Heart right ventricle (tissue), 16 donors: Measurements from ENCODE around the gene HECTD3. TPM values are rescaled to one million over a fixed set of nuclear protein-coding genes. Genes with fewer than 3 reads are reported as not detected.

Experiments
- ATAC-seq, 8 donors: fragments of 200-7000 bp; cut with Tn5 transposase; one replicate each; pipeline ENCODE4 v1.9.1; 2020; ENCODE audit warnings: mild to moderate bottlenecking in 8 of 8, moderate library complexity in 8 of 8, moderate number of reproducible peaks in 1 of 8
- DNase-seq, 2 donors: peaks; one replicate each; pipeline ENCODE4 v3.0.0-alpha.2; 2020
- H3K27ac ChIP-seq, 10 donors: fragments of 200-600 bp; sonication (generic) in 2 of 10; one replicate each; pipeline versions ENCODE4 v1.5.0 to v1.8.0; 2020 to 2022; ENCODE audit warnings: mild to moderate bottlenecking in 3 of 10
- H3K27me3 ChIP-seq, 7 donors: fragments of 200-600 bp; one replicate each; pipeline ENCODE4 v1.8.0; 2021 to 2022; ENCODE audit warnings: mild to moderate bottlenecking in 2 of 7
- H3K36me3 ChIP-seq, 9 donors: fragments of 200-600 bp; sonication (generic) in 1 of 9; one replicate each; pipeline versions ENCODE4 v1.5.0 to v1.8.0; 2020 to 2022; ENCODE audit warnings: mild to moderate bottlenecking in 2 of 9
- H3K4me1 ChIP-seq, 9 donors: fragments of 200-600 bp; sonication (generic) in 1 of 9; one replicate each; pipeline versions ENCODE4 v1.5.0 to v1.8.0; 2020 to 2022; ENCODE audit warnings: mild to moderate bottlenecking in 4 of 9
- H3K4me3 ChIP-seq, 10 donors: fragments of 200-600 bp; sonication (generic) in 2 of 10; one replicate each; pipeline versions ENCODE4 v1.5.0 to v1.8.0; 2020 to 2022; ENCODE audit warnings: mild to moderate bottlenecking in 7 of 10, moderate library complexity in 2 of 10
- H3K9me3 ChIP-seq, 11 donors: fragments of 200-600 bp in 10 of 11; sonication (generic) in 2 of 11; one replicate each; pipeline versions ENCODE4 v1.5.0 to v1.8.0; 2013 to 2022; ENCODE audit warnings: mild to moderate bottlenecking in 2 of 11, control low read depth in 1 of 11, moderate library complexity in 1 of 11
- CTCF ChIP-seq, 9 donors: fragments of 200-600 bp; sonication (generic) in 2 of 9; IDR thresholded peaks; one replicate each; pipeline versions ENCODE4 v1.5.0 to v1.8.0; 2021 to 2022; ENCODE audit warnings: antibody characterized with exemption in 9 of 9, mild to moderate bottlenecking in 5 of 9, moderate library complexity in 1 of 9
- WGBS, 2 donors: extraction: QIAGEN DNeasy Blood & Tissue Kit; methylation state at CpG; one replicate each; pipeline ENCODE4 v1.1.7; 2013; ENCODE audit warnings: inconsistent platforms in 1 of 2; 5-methylcytosine and 5-hydroxymethylcytosine counted together
- intact Hi-C, 10 donors: fragments of 100-400 bp; cut with DNase I; formaldehyde crosslinking; loops; one replicate each; pipeline versions ENCODE4 v1.11.1 to v1.14.2; 2022
- polyA plus RNA-seq, 2 donors: library from polyadenylated mRNA; stranded (reverse); fragments of 200-250 nt; gene quantifications; one replicate each; pipeline ENCODE4 v1.2.3, GENCODE V29; 2013
- total RNA-seq, 10 donors: library from RNA; stranded (reverse); fragmentation: NEBNext Ultra II Directional in 3 of 10; extraction: Animal tissue kit (Norgen Biotek cat#: 25700) in 3 of 10; gene quantifications; one replicate each; pipeline versions ENCODE4 v1.2.1 to v1.2.4, GENCODE V29; 2021 to 2023
- donor health status: Arrhythmogenic right ventricular cardiomyopathy.
- donor health status: ischemic (EF 13 %, LVEDD 7.1; RV severe dilation, severe dysfunction).
- donor health status: healthy with polysubstance abuse.
- donor health status: DM: no; HTN: yes; CAD: no.
- donor health status: DM: no; HTN: no; CAD: no.
- donor health status: ischemic (EF 25% LVEDD 6.9; RV normal size, moderate dysfunction).
- donor health status: ischemic (EF 25% LVEDD 5.7; RV mildly dilated, moderate dysfunction).
- donor health status: healthy.
- donor health status: DM: yes; HTN: yes; CAD: no.
- donor health status: Ischemic cardiomyopathy.
- donor health status: ischemic (EF 35%, LVEDD 5.7; RV mildly dilated, moderate dysfunction).
- donor health status: nonischemic (EF 11% LVEDD 7.7; RV severe dilation, severe dysfunction).
- donor health status: DM: yes; HTN: yes; CAD: no.
- donor health status: PGD.
- donor health status: ischemic (EF 29% LVEDD 5.4; RV normal size, mild dysfunction).
- donor health status: nonischemic (EF 23%, LVEDD 6.1; RV moderate dilation, normal function).

Gene HECTD3
- total and polyA plus RNA-seq, 12 donors, result 15.2 to 29.4 (median 18.6) TPM

GRCh38 chr1:45040297-45040696, 29.2 kb upstream of the HECTD3 start:
- peaks cover 0 to 19% (median 0%) of the 10 kb centered on the region in 9 donors for H3K36me3 ChIP-seq
- intact Hi-C loops, result no loop called here
- no peaks in the 10 kb centered on the region for H3K9me3 ChIP-seq
- ATAC-seq (no peak), DNase-seq (no peak)
- no peak overlapping the region for H3K27ac ChIP-seq
- no peak overlapping the region for H3K4me3 ChIP-seq
- H3K27me3 ChIP-seq, result no peaks in the 10 kb centered on the region
- no peaks in the 10 kb centered on the region for H3K4me1 ChIP-seq
- TF ChIP-seq CTCF (IDR thresholded peaks at IDR 0.05), result no peak
- WGBS, 2 donors, result 94 to 95% methylated on average over 5 of the region's 5 CpGs

DNA sequence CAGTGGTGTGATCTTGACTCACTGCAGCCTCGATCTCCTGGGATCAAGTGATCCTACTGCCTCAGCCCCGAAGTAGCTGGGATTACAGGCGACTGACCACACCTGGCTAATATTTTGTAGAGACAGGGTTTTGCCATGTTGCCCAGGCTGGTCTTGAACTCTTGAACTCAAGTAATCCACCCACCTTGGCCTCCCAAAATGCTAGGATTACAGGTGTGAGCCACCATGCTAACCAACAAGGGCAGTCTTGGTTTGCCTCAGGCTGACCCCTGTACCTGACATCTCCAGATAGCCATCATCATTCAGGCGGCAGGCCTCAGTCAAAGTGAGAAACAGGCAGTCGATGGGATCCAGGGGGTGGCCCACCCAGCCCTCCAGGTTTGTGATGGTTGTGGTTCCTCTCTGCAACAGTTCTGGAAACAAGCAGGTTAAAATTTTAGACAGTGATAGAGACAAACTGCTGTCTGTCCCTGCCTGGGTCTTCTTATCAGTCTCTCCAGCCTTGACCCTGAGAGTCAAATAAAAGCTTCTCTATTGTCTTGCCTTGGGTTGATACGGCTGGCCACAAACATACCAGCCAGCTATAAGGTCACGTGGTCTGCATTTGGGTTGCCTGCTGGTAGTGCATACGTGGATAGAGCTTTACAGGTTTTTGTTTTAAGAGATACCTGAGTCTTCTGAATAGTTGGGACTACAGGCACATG, 27.7 kb upstream of the HECTD3 start:
- H3K9me3 ChIP-seq, result no peaks in the 10 kb centered on the region
- peaks cover 0 to 23% (median 0%) of the 10 kb centered on the region in 9 donors for H3K36me3 ChIP-seq
- H3K4me1 ChIP-seq, result no peaks in the 10 kb centered on the region
- intact Hi-C loops, result no loop called here
- no peak overlapping the region for H3K4me3 ChIP-seq
- H3K27me3 ChIP-seq, result no peaks in the 10 kb centered on the region
- ATAC-seq (no peak), DNase-seq (no peak)
- TF ChIP-seq CTCF (IDR thresholded peaks at IDR 0.05), result no peak
- 83% methylated on average over 8 of the region's 8 CpGs for WGBS, 2 donors
- H3K27ac ChIP-seq, result no peak overlapping the region

GRCh38 chr1:45038240-45038639, 27.1 kb upstream of the HECTD3 start:
- no peak for TF ChIP-seq CTCF (IDR thresholded peaks at IDR 0.05)
- no peaks in the 10 kb centered on the region for H3K4me1 ChIP-seq
- 83 to 99% methylated on average over 2 of the region's 2 CpGs for WGBS, 2 donors
- H3K27ac ChIP-seq, result no peak overlapping the region
- no peaks in the 10 kb centered on the region for H3K27me3 ChIP-seq
- DNase-seq (no peak), ATAC-seq (no peak)
- H3K9me3 ChIP-seq, result no peaks in the 10 kb centered on the region
- H3K36me3 ChIP-seq, result peaks cover 0 to 25% (median 0%) of the 10 kb centered on the region in 9 donors
- no peak overlapping the region for H3K4me3 ChIP-seq
- intact Hi-C loops, result no loop called here

DNA sequence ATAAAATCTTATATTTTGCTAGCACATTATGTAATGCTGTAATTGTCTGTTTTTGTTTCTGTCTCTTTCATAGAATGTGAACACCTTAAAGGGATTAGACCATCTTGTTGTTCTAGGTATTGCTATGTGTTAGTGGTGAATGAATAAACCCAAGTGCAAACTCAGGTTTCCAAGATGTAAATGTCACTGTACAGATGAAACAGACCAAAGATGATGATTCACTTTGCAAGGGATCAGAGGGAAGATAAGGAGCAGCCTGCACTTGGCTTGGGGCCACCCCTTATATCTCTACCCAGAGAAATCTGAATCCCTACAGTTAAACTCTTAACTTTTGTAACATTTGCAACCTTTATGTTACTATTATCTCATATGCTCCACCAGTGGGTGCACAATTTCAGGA, 26.3 kb upstream of the HECTD3 start:
- peaks cover 0 to 17% (median 0%) of the 10 kb centered on the region in 9 donors for H3K36me3 ChIP-seq
- H3K4me3 ChIP-seq, result no peak overlapping the region
- H3K9me3 ChIP-seq, result no peaks in the 10 kb centered on the region
- no peak for TF ChIP-seq CTCF (IDR thresholded peaks at IDR 0.05)
- intact Hi-C loops, result no loop called here
- no peaks in the 10 kb centered on the region for H3K27me3 ChIP-seq
- no peaks in the 10 kb centered on the region for H3K4me1 ChIP-seq
- no peak for DNase-seq
- no peak overlapping the region for H3K27ac ChIP-seq
- ATAC-seq, result no peak
